HG02763 (cell line): ENCODE data around the gene BLVRA.
A peak's percentile ranks its signal among the peaks of the same experiment; 100 is the strongest.
"Not testable (repeated sequence)": the region's sequence is repeated elsewhere in the genome, so short reads cannot be mapped to it uniquely, and the experiment has no call there.

Experiments used
- ATAC-seq: cut with Tn5 transposase; IDR thresholded peaks from one replicate; pipeline ENCODE4 v1.9.1; 2021; ENCODE audit warnings: mild to moderate bottlenecking, moderate library complexity; ENCODE audit not compliant: unreplicated experiment

The BLVRA gene

GRCh38 chr7:43792471-43793150 is 34.1 kb downstream of the BLVRA start:
- ATAC-seq, result no peak

GRCh38 chr7:43799605-43800004 is 41.1 kb downstream of the BLVRA start:
- ATAC-seq, result no peak

- ATAC-seq, result no peak
Observed at GRCh38 chr7:43803865-43804264, 45.4 kb downstream of the BLVRA start.

GRCh38 chr7:43808410-43808809 is 49.9 kb downstream of the BLVRA start:
- ATAC-seq, result no peak

- ATAC-seq, result not testable (repeated sequence)
Observed at GRCh38 chr7:43810195-43810941, 51.9 kb downstream of the BLVRA start.

GRCh38 chr7:43815373-43815772 is 56.9 kb downstream of the BLVRA start:
- no peak for ATAC-seq

GRCh38 chr7:43816046-43816797 is 57.7 kb downstream of the BLVRA start:
- not testable (repeated sequence) for ATAC-seq

- ATAC-seq, result not testable (repeated sequence)
Observed at GRCh38 chr7:43823425-43823824, 64.9 kb downstream of the BLVRA start.

- ATAC-seq, result no peak
Observed at GRCh38 chr7:43823941-43824340, 65.5 kb downstream of the BLVRA start.

GRCh38 chr7:43824513-43824912 is 66.0 kb downstream of the BLVRA start:
- ATAC-seq, result not testable (repeated sequence)

GRCh38 chr7:43824963-43825362 is 66.5 kb downstream of the BLVRA start:
- ATAC-seq, result no peak

- no peak for ATAC-seq
Observed at GRCh38 chr7:43825391-43825808, 66.9 kb downstream of the BLVRA start.

GRCh38 chr7:43830917-43831316 is 72.4 kb downstream of the BLVRA start:
- ATAC-seq, result not testable (repeated sequence)

- ATAC-seq, result peak; percentile 38
Observed at GRCh38 chr7:43834463-43835251, 76.2 kb downstream of the BLVRA start.

GRCh38 chr7:43838201-43838658 is 79.8 kb downstream of the BLVRA start:
- ATAC-seq, result no peak

GRCh38 chr7:43843296-43843695 is 84.8 kb downstream of the BLVRA start:
- no peak for ATAC-seq

- ATAC-seq, result no peak
Observed at GRCh38 chr7:43844257-43844656, 85.8 kb downstream of the BLVRA start.

- ATAC-seq, result no peak
Observed at GRCh38 chr7:43844662-43845061, 86.2 kb downstream of the BLVRA start.

- ATAC-seq, result no peak
Observed at GRCh38 chr7:43847496-43847895, 89.0 kb downstream of the BLVRA start.

GRCh38 chr7:43849047-43849446 is 90.6 kb downstream of the BLVRA start:
- no peak for ATAC-seq
